Right ventricle myocardium inferior (tissue), 1 donor: Measurements from ENCODE around the gene SYNDIG1. TPM values are rescaled to one million over a fixed set of nuclear protein-coding genes. Genes with fewer than 3 reads are reported as not detected.

Source experiments
- ATAC-seq: fragments of 200-7000 bp; cut with Tn5 transposase; one replicate; pipeline ENCODE4 v1.9.1; 2020; ENCODE audit warnings: mild to moderate bottlenecking, moderate library complexity
- DNase-seq: peaks from one replicate; pipeline ENCODE4 v3.0.0; 2021; ENCODE audit errors: missing footprints
- intact Hi-C: fragments of 100-400 bp; cut with DNase I; formaldehyde crosslinking; loops from one replicate; pipeline ENCODE4 v1.11.0; 2022
- total RNA-seq: library from RNA; stranded (reverse); fragmentation: NEBNext Ultra II Directional; extraction: Animal tissue kit (Norgen Biotek cat#: 25700); gene quantifications from one replicate; pipeline ENCODE4 v1.2.1, GENCODE V29; 2021
- donor health status: DM: no; HTN: yes; CAD: no; lungs with severe emphysema.

The SYNDIG1 gene
- total RNA-seq, 1 donor from 2014 or later, result 15.8 TPM

DNA sequence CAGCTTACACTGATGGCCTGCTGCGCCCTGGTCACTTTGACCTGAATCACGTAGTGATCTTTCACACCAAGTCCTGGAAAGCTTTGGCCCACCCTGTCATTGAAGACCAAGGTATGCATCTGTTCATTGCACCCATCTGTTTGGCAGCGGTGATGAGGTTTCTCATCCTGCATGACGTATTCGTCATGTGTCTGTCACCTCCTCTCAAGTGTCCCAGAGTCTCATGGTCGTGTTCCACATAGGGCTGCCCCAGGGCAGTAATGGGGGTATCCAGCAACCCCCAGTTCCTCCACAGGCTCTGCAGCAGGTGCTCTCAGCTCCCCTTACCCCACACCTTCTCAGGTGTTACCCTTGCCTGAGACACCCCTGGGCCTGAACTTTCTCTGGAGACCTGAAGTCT lies 104.1 kb downstream of the SYNDIG1 start:
- DNase-seq (no peak), ATAC-seq (no peak)
- intact Hi-C loops, result no loop called here

DNA sequence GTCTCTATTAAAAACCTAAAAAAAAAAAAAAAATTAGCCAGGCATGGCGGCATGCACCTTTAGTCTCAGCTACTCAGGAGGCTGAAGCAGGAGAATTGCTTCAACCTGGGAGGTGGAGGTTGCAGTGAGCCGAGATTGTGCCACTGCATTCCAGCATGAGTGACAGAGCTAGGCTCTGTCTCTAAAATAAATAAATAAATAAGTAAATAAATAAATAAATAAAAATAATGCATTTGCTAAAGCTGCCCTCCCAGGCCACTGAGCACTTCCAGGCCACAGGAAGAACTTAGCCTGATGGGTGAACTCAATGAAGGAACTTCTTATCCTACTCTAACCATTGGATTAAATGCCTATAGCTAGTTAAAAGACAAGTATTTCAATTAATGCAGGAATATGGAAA lies 104.9 kb downstream of the SYNDIG1 start:
- ATAC-seq, result no peak
- DNase-seq, result no peak
- intact Hi-C loops, result no loop called here

DNA sequence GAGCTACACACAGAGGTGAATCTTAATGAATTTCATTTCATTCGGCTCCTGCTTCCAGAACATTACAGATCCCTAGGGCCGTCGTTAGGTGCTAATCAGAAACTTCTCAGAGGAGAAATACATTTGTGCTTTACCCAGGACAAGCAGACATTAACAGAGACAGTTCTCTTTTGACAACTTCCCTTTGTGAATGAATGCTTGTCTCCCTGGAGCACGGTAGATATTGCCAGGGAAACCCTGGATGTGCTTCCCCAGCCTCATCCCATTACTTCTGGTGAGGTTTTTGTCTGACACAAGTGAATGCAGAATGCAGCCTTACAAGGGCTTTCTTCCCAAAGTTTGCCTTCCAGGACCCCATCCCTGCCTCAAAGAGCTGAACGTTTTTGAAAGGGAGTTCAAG lies 105.4 kb downstream of the SYNDIG1 start:
- intact Hi-C loops, result no loop called here
- ATAC-seq (no peak), DNase-seq (no peak)

DNA sequence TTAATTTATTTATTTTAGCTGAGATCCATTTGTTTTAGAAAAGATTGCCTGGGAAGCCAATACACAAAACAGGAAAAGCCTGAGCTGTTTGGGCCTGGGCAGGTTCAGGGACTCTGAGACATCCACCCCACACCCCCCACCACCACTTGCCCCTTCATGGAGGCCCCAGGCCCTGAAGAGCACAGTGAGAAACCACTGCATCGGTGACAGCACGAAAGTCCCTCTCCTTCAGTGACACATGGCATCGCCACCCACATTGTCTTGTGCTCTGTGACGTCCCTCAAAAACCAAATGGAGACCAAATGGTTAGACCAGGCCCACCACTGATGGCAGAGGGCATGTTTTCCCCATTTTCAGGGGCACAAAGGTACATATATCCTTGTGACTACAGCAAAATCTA lies 106.4 kb downstream of the SYNDIG1 start:
- ATAC-seq, result no peak
- no peak for DNase-seq
- intact Hi-C loops, result no loop called here

DNA sequence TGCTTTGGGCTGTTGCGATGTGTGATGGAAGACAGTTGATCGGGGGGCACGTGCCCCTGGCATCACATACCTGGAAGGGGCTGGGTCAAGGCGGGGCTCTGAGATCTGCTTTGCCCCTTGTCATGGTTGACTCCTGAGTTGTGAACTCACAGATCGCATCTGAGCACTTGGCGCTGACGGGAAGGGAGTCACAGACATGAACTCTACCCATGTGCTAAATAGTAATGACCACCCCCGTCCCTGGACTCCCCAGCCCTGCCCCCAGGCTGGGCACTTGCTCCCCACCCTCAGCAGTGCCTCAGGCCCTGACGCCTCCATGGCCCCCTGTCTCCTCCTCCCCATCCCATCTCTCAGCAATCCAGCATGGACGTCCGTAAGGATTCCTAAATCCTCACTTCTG lies 107.0 kb downstream of the SYNDIG1 start:
- intact Hi-C loops, result no loop called here
- ATAC-seq (no peak), DNase-seq (no peak)

DNA sequence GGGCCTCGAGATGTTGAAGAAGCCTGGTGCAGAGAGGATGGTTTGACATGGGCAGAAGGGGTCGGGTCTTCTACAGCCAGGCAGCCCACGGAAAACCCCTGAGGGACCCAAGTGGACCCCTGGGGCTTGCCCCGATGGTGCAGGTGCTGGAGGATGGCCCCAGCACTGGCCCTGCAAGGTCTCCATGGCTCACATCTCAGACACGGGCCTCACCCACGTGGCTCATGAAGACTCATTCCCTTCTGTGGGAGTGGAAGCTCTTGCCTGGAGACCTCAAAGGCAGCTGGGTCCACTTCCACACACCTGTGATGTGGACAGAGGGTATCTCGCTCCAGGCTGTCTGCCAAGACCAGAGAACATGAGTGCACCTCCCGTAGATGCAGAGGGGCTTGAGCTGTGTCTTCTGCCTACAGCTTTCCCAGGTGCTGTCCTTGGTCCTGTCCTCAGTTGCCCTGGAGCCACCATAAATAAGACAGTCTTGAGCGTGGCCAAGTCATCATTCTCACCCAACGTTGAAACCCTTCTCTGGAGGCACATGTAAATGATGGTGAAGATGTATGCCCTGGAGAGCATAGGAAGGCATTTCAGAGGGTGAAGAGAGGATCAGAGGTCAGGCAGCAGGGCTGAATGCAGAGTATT lies 108.0 kb downstream of the SYNDIG1 start:
- ATAC-seq (no peak), DNase-seq (no peak)
- intact Hi-C loops, result no loop called here

DNA sequence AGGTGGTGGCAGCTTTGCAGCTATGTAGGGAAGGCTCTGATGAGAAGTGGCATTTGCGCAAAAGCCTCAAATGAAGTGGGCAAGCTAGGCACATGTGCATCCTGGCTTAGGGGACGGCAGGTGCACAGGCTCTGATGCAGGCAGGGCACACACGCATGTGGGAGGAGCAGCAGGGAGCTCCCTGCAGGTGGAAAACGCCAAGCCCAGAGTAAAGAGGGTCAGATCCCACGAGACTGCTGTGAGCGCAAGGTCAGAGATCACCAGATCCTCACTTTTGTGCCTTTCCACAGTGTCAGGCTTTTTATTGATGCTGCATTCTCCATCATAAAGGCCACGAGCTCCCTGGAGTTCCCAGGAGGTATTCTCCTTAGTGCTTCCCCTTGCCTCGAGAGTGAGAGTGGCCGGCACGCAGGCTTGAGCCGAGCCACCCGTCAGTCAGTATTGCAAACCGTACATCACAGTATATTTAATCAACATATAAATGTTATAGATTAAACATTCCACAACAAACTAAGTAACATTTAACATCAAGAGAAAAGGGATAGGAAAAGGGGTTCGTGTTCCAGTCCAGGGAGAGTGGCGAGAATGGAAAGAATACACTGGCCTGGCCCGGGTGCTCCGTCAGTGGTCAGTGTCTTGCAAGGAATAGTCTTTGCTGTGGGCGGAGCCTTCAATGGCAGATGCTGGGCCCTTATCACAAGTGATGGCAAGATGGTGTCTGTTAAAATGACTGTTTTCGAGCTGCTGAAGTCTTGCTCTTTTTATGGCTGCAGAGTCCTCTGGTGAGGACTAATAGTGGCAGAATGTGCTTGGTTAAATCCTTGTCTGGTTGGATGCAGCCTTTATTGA lies 109.4 kb downstream of the SYNDIG1 start:
- intact Hi-C loops, result no loop called here
- ATAC-seq (no peak), DNase-seq (no peak)

DNA sequence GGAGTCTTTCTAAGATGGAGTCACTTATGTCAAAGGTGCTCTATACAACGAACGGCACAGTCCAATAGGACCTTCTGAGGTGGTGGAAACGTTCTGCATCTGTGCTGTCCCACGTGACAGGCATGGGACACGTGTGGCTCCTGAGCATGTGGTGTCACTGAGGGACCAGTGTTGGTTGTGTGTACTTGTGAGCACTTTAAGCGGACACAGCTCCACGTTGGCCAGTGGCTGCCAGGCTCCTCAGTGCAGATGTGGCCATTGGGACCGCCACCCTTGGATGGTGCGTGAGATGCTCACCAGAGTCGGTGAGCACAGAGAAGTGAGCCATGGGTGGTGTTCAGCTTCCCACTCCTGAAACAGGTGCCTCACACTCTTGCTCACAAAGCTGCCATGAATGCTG lies 110.0 kb downstream of the SYNDIG1 start:
- intact Hi-C loops, result no loop called here
- ATAC-seq (no peak), DNase-seq (no peak)

DNA sequence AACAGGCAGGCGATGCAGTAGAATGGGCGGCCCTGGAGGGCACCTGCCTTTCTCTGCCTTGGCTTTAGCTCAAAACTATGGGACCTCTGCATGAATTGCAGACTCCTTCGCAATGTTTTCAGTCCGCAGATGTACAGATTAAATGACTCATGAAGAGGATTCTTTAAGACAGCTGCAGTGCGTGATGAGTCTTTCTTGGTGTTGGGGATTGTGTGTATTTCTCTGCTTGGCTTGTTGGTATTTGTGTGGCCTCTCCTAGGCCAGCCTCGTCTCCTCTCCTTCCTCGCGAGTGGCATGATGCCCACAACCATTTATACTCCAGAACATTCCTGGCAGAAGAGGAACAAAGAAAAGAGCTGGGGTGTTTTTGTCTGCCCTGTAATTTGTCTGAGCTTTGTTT lies 110.6 kb downstream of the SYNDIG1 start:
- intact Hi-C loops, result no loop called here
- no peak for ATAC-seq
- no peak for DNase-seq

DNA sequence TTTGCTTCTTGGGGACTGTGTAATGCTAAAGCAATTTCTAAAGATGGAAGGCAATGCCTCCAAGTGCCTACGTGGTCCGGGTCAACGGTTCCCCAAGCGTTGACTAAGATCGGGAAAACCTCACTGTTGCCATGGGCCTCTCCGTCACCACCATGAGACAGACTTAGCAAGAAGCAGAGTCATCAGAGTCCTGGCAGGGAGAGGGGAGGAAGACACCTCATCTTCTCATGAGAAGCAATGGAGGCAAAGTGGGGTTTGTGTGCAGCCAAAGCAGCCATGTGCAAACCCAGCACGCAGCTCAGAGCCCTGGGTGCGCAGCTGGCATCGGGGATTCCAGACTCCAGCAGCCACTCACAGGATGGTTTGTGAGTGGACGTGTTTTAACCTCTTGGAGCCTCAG lies 111.4 kb downstream of the SYNDIG1 start:
- ATAC-seq, result no peak
- DNase-seq, result no peak
- intact Hi-C loops, result no loop called here

DNA sequence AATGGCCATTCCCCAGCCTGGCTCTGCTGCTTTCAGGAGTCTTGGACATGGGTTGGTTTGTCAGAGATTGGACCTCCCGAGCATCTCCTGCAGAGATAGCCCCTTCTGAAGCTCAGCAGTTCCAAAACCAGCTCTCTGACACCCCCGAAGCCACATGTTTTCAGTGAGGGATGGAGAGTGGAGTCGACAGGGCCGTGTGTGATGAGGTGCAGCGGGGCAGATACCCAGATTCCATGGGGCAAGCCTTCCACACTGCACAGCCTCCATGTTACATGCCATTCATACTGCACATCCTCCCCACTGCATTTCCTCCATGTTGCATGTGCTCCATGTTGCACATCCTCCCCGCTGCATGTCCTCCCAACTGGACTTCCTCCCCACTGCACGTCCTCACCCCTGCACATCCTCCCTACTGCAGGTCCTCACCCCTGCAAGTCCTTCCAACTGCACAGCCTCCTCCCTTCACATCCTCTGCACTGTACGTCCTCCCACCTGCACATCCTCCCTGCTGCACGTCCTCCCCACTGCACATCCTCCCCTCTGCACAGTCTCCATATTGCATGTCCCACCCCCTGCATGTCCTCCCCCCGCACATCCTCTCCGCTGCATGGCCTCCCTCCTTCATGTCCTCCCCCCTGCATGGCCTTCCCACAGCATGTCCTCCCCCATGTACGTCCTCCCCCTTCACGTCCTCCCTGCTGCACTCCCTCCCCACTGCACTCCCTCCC lies 112.2 kb downstream of the SYNDIG1 start:
- DNase-seq (no peak), ATAC-seq (no peak)
- intact Hi-C loops, result no loop called here

DNA sequence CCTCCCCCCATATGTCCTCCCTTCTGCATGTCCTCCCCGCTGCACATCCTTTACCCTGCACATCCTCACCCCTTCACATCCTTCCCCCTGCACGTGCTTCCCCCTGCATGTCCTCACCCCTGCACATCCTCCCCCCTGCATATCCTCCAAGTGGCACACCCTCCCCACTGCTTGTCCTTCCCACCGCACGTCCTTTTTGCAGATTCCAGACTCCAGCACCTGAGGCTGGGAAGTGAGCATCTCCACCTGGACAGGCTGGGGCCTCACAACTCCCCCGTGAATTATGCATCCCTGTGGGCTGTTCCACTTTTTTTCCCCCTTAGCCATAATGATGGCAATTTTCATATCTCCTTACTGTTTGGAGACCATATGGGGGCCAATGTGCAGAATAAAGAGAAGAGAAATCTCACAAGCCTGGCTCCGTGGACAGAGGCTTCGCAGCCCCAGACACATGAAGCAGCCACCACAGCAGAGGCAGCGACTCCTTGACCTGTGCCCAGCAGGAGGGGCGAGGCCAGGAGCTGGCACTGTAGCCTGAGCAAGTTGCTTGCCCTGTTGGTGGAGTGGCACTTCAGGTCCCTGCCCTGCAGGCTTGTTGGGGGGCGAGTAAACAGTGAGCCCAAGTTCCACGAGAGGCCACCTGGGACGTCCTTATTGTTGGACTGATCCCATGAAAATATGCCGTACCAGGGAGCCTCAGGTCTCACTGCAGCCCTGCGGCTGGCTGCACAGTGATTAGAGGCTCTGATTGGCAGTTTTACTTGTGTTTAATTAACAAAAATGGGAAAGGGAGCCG lies 113.1 kb downstream of the SYNDIG1 start:
- ATAC-seq (no peak), DNase-seq (no peak)
- intact Hi-C loops, result no loop called here

DNA sequence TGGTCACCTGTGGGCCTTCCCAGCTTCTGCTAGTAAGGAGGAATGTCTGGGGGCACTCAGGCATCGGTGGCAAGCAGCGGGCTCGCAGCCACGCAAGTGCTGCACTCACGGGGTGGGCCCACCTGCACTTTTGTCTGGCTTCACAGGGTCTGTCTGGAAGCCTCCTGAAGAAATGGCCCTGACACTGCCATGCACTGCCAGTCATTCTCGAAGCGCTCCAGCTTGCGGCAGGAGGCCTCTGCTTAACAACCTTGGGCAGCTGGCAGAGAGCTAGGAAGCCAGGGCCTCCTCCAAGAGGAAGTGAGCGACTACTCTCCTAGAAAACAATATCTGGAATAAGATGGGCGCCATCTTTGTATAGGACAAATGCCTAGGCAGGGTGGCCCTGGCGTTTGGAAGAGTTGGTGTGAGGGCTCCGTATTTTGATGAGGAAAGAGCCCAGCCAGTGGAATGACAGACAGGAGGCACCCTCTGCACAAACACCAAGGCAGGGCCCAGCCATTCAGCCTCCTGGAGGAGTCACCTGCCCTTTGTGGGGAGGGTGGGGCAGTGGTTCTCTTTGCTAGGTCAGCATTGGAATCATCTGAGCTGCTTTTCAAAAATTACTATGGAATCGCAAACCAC lies 113.9 kb downstream of the SYNDIG1 start:
- no peak for ATAC-seq
- intact Hi-C loops, result no loop called here
- no peak for DNase-seq

DNA sequence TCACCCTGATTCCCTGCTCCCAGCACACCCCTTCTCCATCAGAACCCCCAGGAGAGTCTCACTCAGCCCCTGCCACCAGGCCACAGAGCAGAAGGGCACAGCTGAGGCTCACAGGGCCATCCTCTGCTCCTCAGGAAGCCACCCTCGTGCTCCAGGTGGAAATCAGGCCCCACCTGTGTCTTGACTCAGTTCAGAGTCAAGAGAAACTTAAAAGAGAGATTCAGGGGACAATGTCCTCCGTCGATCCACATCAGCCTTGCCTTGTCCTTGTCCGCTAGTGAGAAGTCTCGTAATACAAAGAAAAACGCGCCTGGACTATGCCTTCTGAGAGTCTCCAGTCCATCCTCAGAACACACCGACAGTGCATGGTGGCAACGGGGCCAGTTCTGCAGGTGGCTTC lies 114.6 kb downstream of the SYNDIG1 start:
- intact Hi-C loops, result no loop called here
- no peak for ATAC-seq
- DNase-seq, result no peak

DNA sequence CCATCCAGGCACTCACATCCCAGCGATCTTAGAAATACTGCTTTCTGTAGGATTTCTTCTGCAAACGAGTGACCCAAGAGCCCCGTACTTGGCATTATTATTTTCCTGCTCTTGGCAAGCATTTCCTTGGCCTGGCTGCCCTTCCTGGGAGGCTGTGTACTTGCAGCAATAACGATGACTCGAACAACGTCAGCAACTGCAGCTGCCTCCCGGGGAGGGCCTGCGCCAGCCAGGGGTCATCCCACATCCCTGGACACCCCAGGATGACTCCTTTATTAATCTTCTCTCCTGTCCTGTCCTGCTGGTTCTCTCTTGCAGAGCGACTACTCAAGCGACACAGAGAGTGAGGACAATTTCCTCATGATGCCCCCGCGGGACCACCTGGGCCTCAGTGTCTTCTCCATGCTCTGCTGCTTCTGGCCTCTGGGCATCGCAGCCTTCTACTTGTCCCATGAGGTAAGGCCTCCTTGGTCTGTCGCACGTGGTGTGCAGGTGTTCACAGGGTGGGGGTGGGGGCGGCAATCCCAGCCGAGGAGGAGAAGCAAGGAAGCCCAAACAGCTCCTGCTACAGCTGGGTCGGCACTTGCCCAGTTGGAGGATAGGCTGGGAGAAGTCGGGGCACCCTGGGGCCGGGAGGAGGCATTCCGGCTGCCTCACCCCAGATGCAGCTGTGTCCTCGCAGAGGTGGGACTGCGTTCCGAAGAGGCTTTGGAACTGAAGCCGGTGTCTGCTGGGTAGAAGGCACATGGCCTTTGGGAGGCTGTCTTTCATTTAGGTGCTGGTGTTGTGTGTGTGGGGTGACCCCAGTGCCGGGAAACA lies 115.3 kb downstream of the SYNDIG1 start:
- DNase-seq, result no peak
- intact Hi-C loops, result no loop called here
- ATAC-seq, result no peak

DNA sequence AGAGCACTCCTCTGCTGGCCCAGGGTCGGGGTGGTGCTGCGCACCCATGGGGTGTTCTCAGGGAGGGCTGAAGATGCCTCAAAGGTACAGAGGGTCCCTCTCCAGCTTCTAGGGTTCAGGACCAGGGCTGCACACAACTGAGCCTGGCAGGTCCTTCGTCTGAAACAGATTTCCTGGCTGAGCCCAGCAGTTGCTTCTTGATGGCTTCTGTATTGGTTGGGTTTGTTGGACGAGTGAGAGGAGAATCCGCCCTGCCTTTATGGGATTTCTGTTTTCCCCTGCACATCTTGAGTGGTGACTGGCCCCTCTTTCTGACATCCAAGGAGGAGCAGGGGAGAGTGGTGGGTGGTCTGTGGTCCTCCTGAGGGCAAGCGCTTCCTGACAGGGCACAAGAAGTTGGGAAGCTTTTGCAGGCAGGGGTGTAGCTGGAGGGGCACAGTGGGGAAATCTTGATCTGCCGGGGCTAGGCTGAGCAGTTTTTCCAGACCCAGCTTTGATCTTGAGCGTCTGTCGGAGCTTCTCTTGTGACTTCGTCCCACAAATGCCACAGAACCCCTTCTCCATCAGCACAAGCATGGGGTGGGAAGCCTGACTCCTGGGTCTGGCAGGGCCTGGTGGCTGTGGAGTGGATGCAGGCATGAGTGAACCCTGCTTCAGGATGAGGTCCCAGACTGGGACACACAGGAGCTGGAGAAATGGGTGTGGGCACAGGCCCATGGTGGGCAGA lies 116.5 kb downstream of the SYNDIG1 start:
- intact Hi-C loops, result no loop called here
- no peak for DNase-seq
- no peak for ATAC-seq

DNA sequence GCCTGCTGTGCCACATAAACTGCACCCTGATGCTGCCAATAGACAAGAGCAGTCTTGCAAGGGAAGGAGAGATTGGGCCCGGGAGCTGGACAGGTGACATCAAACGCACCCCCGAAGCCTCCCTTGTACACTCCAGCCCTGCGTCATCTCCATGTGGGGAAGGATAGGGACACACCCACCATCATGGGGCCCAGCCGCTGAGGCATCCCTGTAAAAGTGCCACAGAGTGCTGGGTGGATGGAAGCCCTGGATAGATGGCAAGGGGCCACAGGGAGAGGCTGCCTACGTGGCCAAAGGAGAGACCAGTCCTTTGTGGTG lies 117.1 kb downstream of the SYNDIG1 start:
- intact Hi-C loops, result no loop called here
- DNase-seq (no peak), ATAC-seq (no peak)
